NCI-H1105 (cell line): ENCODE results near the gene C11orf91.
"Not testable (repeated sequence)": the region's sequence is repeated elsewhere in the genome, so short reads cannot be mapped to it uniquely, and the experiment has no call there.

Experiments
- DNase-seq: peaks from one replicate; lab custom pipeline; 2025; lab: John Stamatoyannopoulos, UW

C11orf91 gene

GRCh38 chr11:33721426-33721825, 20.8 kb upstream of the C11orf91 start:
- DNase-seq = no peak

GRCh38 chr11:33719587-33719986, 19.0 kb upstream of the C11orf91 start:
- no peak for DNase-seq

- no peak for DNase-seq
Measured at GRCh38 chr11:33718440-33718839, 17.8 kb upstream of the C11orf91 start.

GRCh38 chr11:33716243-33716642, 15.6 kb upstream of the C11orf91 start:
- DNase-seq = no peak

- DNase-seq = no peak
Measured at GRCh38 chr11:33713856-33714398, 13.3 kb upstream of the C11orf91 start.

GRCh38 chr11:33713151-33713855, 12.7 kb upstream of the C11orf91 start:
- no peak for DNase-seq

GRCh38 chr11:33712436-33712835, 11.8 kb upstream of the C11orf91 start:
- no peak for DNase-seq

- no peak for DNase-seq
Measured at GRCh38 chr11:33709466-33709865, 8.8 kb upstream of the C11orf91 start.

- DNase-seq = no peak
Measured at GRCh38 chr11:33708985-33709384, 8.4 kb upstream of the C11orf91 start.

- DNase-seq = not testable (repeated sequence)
Measured at GRCh38 chr11:33707831-33708230, 7.2 kb upstream of the C11orf91 start.

- DNase-seq = no peak
Measured at GRCh38 chr11:33706966-33707365, 6.3 kb upstream of the C11orf91 start.

- DNase-seq = no peak
Measured at GRCh38 chr11:33706546-33706945, 5.9 kb upstream of the C11orf91 start.

- no peak for DNase-seq
Measured at GRCh38 chr11:33704240-33705002, 3.8 kb upstream of the C11orf91 start.

GRCh38 chr11:33703788-33704187, 3.2 kb upstream of the C11orf91 start:
- no peak for DNase-seq

GRCh38 chr11:33703234-33703633, 2.6 kb upstream of the C11orf91 start:
- no peak for DNase-seq

GRCh38 chr11:33701302-33702230, 940 bp upstream of the C11orf91 start:
- peak; percentile 55 for DNase-seq

- DNase-seq = no peak
Measured at GRCh38 chr11:33700063-33700501, 544 bp downstream of the C11orf91 start.

GRCh38 chr11:33699515-33700062, 1.0 kb downstream of the C11orf91 start:
- DNase-seq = no peak

- no peak for DNase-seq
Measured at GRCh38 chr11:33698921-33699320, 1.7 kb downstream of the C11orf91 start.

GRCh38 chr11:33697997-33698396, 2.6 kb downstream of the C11orf91 start:
- no peak for DNase-seq

GRCh38 chr11:33696931-33697638, 3.5 kb downstream of the C11orf91 start:
- no peak for DNase-seq
